Kidney (tissue), 14 donors: ENCODE data around the gene GNAT2. TPM values are rescaled to one million over a fixed set of nuclear protein-coding genes. Genes with fewer than 3 reads are reported as not detected.

Experiments used
- DNase-seq, 5 donors: peaks; one replicate each; pipeline ENCODE4 v3.0.0-alpha.2; 2013 to 2020
- FAIRE-seq: peaks from 2 replicates; lab custom pipeline; 2012; peaks lifted over from hg19 to GRCh38; lab: Jason Lieb, UNC
- H3K27ac ChIP-seq, 2 donors: one replicate each; pipeline ENCODE4 v1.7.0; 2013; ENCODE audit warnings: low read depth in 2 of 2, low read length in 2 of 2, inconsistent platforms in 1 of 2
- H3K27me3 ChIP-seq: one replicate; pipeline ENCODE4 v1.7.1; 2013; ENCODE audit warnings: low read length, inconsistent platforms; ENCODE audit not compliant: control insufficient read depth, insufficient read depth
- H3K36me3 ChIP-seq, 3 donors: one replicate each; pipeline versions ENCODE4 v1.7.0 to v1.7.1; 2013; ENCODE audit warnings: low read length in 3 of 3, control low read depth in 1 of 3, inconsistent platforms in 1 of 3; ENCODE audit not compliant: insufficient read depth in 3 of 3, control insufficient read depth in 2 of 3
- H3K4me1 ChIP-seq, 3 donors: one replicate each; pipeline versions ENCODE4 v1.7.0 to v1.7.1; 2013; ENCODE audit warnings: low read length in 3 of 3, inconsistent platforms in 1 of 3, low read depth in 1 of 3; ENCODE audit not compliant: control insufficient read depth in 2 of 3, insufficient read depth in 2 of 3
- H3K4me3 ChIP-seq, 3 donors: one replicate each; pipeline versions ENCODE4 v1.7.0 to v1.8.1; 2013; ENCODE audit warnings: low read length in 3 of 3, control low read depth in 1 of 3, inconsistent platforms in 1 of 3
- H3K9ac ChIP-seq, 3 donors: one replicate each; pipeline versions ENCODE4 v1.7.0 to v1.7.1; 2013; ENCODE audit warnings: low read length in 3 of 3, control low read depth in 1 of 3, inconsistent platforms in 1 of 3
- H3K9me3 ChIP-seq, 3 donors: one replicate each; pipeline versions ENCODE4 v1.7.0 to v1.7.1; 2013; ENCODE audit warnings: low read length in 3 of 3, control low read depth in 1 of 3, inconsistent platforms in 1 of 3; ENCODE audit not compliant: control insufficient read depth in 2 of 3, insufficient read depth in 1 of 3
- CTCF ChIP-seq: IDR thresholded peaks from 3 replicates; pipeline ENCODE4 v1.5.1; 2012; ENCODE audit warnings: mild to moderate bottlenecking, moderate library complexity, borderline replicate concordance; ENCODE audit not compliant: insufficient read depth; ENCODE audit errors: extremely low read depth
- intact Hi-C: fragments of 100-400 bp; cut with DNase I; formaldehyde crosslinking; loops from one replicate; pipeline ENCODE4 v1.11.1; 2022
- polyA plus RNA-seq: library from polyadenylated mRNA; stranded (reverse); fragments of 350-450 nt; fragmentation: Illumina TruSeq; extraction: RNeasy Lipid Tissue Mini Kit (QIAGEN cat#74804); gene quantifications from one replicate; pipeline ENCODE4 v1.2.3, GENCODE V29; 2014; ENCODE audit warnings: low read depth, low replicate concordance; ENCODE audit not compliant: insufficient read depth
- total RNA-seq: library from RNA; stranded (reverse); fragmentation: NEBNext Ultra II Directional; extraction: Animal tissue kit (Norgen Biotek cat#: 25700); gene quantifications from one replicate; pipeline ENCODE4 v1.2.1, GENCODE V29; 2021
- donor health status: control.
- donor health status: control.
- donor health status: control.
- donor health status: control.
- donor health status: control.
- donor health status: DM: yes; HTN: yes; CAD: no.
- donor health status: Normal renal cell carcinoma (clear cell type).

GNAT2 gene
- total and polyA plus RNA-seq, 2 donors from 2014 or later = not detected

DNA sequence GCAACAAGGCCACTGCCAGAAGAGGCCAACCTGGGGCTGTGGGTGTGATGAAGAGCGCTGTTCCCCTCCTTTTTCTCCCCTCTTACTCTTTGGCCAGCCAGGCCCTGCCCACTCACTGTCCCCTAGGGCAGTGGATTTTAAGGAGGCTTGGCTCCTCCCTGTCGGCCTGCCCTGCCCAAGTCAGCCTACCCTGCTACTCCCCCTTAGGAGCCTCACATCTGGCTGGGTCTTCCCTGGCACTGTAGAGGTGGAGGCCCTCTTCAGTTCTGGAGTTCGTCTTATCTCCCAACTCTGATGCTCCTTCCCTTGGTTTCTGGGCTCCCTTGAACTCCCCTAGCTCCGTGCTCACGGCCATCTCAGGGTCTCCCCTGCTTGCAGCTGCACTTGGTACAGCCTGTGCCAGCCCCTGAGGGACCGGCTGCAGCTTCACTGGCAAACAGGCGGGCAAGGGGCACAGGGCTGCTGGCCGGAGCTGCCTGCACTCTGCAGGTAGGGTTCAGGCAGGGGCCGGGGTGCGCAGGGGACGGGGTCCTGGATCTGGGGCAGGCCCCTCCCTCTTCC lies 4.3 kb upstream of the GNAT2 start:
- Histone ChIP-seq H3K9ac (no peak overlapping the region), H3K4me3 (no peak overlapping the region), H3K36me3 (peaks cover 2 to 20% (median 6%) of the 10 kb centered on the region in 3 donors), H3K27ac (peak overlapping the region in 1 of 2 donors; percentile 22), H3K4me1 (peaks cover 3 to 34% (median 6%) of the 10 kb centered on the region in 3 donors), H3K27me3 (no peaks in the 10 kb centered on the region), H3K9me3 (no peaks in the 10 kb centered on the region)
- DNase-seq = peak in 2 of 5 donors; percentile 53 to 69
- no peak for TF ChIP-seq CTCF
- intact Hi-C loops = loop anchor here (10.0 kb wide), 1 partner anchor 89 kb away; the partner anchor contains the start of gene GPR61
- no peak for FAIRE-seq

DNA sequence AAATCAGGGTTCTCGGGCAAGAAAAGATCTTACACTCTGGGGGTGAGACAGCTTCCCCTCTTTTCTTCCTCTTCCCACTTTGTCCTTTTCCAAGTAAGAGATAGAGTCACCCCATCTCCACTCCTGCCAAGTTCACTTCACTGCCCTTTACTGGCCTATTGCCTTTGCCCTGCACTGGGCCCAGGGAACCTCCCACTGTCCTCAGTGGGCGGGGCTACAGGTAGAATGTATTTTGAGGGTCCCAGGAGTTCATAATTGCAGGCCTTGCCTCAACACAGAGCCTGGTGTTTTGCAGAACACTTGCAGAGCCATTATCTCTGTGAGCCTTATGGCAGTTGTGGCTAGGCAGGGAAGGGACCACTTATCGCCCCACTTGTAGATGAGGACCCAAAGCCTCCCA lies 3.5 kb upstream of the GNAT2 start:
- FAIRE-seq (no peak), DNase-seq (no peak)
- Histone ChIP-seq H3K4me1 (peaks cover 3 to 34% (median 6%) of the 10 kb centered on the region in 3 donors), H3K9ac (peak overlapping the region in 1 of 3 donors; percentile 12), H3K4me3 (no peak overlapping the region), H3K27ac (no peak overlapping the region), H3K36me3 (peaks cover 0 to 14% (median 2%) of the 10 kb centered on the region in 3 donors), H3K27me3 (no peaks in the 10 kb centered on the region), H3K9me3 (no peaks in the 10 kb centered on the region)
- intact Hi-C loops = loop anchor here (10.0 kb wide), 1 partner anchor 88 kb away; the partner anchor contains the start of gene GPR61
- no peak for TF ChIP-seq CTCF

DNA sequence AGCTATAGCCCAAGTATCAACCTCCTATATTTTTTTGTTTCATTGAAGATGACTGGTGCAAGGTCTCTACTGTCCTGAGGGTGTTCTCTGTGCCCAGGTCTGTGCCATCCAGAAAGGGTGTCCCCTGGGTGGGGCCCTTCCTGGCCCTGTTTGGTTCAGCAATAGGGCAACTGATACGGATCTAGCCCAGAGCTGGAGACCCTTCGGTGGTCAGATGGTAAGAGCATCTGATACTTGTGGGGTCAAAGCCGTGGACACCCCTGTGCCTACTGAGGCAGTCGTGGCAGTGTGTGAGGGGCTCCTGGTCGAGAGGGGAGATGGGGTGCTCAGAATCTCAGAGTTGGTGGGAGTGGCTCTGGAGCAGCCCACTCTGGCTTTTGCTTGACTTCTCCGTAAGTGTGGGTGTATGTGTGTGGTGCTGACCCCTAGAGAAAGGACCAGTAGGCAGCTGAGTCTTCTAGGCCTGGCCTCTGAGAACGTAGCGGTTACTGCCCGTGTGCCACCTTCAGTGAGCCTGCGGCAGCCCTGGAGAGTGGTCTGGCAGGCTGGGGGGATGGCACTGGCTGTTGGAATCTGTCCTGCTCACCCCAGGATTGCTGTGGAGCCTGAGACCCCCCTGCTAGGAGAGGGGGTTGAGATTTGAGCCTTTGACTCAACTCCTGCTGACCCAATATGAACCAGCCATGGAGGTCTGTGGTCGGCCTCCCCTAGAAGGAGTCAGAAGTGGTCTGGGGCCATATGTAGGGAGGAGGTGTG lies 2.9 kb upstream of the GNAT2 start:
- Histone ChIP-seq H3K27ac (no peak overlapping the region), H3K9ac (peak overlapping the region in 1 of 3 donors; percentile 12), H3K36me3 (peaks cover 0 to 8% (median 2%) of the 10 kb centered on the region in 3 donors), H3K9me3 (no peaks in the 10 kb centered on the region), H3K27me3 (no peaks in the 10 kb centered on the region), H3K4me1 (peaks cover 3 to 34% (median 6%) of the 10 kb centered on the region in 3 donors), H3K4me3 (peak overlapping the region in 1 of 3 donors; percentile 95)
- FAIRE-seq = no peak
- no peak for DNase-seq
- TF ChIP-seq CTCF = no peak
- intact Hi-C loops = loop anchor here (10.0 kb wide), 1 partner anchor 88 kb away; the partner anchor contains the start of gene GPR61
